Measurements from ENCODE around the gene BSG. TPM values are rescaled to one million over a fixed set of nuclear protein-coding genes. Genes with fewer than 3 reads are reported as not detected.
A peak's percentile ranks its signal among the peaks of the same experiment; 100 is the strongest.
"Not testable (repeated sequence)": the region's sequence is repeated elsewhere in the genome, so short reads cannot be mapped to it uniquely, and the experiment has no call there.

Gene BSG
- total RNA-seq, 1 experiment from 2014 or later, result 758 TPM

DNA sequence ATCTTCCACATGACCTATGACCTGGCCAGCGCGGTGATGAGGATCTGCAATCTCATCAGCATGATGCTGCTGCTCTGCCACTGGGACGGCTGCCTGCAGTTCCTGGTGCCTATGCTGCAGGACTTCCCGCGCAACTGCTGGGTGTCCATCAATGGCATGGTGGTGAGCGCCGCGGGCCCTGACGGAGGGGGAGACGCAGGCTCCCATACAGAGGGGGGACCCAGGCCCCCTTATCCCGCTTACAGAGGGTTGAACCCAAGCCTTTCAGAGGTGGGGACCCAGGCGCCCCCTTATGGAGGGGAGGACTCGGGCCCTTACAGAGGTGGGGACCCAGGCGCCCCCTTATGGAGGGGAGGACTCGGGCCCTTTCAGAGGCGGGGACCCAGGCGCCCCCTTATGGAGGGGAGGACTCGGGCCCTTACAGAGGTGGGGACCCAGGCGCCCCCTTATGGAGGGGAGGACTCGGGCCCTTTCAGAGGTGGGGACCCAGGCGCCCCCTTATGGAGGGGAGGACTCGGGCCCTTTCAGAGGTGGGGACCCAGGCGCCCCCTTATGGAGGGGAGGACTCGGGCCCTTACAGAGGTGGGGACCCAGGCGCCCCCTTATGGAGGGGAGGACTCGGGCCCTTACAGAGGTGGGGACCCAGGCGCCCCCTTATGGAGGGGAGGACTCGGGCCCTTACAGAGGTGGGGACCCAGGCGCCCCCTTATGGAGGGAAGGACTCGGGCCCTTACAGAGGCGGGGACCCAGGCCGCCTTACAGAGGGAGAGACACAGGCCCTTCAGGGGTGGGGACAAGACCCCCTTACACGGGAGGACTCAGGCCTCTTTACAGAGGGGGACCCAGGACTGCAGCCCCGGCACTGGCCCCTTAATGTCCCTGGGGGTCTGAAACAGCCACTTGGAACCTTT is 32.9 kb downstream of the BSG start:
- DNase-seq (ENCODE audit: low spot score); POLR2A ChIA-PET; H3K27me3 Mint-ChIP-seq (ENCODE audit: low read depth); H3K27ac Mint-ChIP-seq; H3K4me3 Mint-ChIP-seq; H3K4me1 Mint-ChIP-seq; CTCF ChIA-PET; H3K36me3 Mint-ChIP-seq: not testable (repeated sequence)
- TF ChIP-seq, protein P1, sequence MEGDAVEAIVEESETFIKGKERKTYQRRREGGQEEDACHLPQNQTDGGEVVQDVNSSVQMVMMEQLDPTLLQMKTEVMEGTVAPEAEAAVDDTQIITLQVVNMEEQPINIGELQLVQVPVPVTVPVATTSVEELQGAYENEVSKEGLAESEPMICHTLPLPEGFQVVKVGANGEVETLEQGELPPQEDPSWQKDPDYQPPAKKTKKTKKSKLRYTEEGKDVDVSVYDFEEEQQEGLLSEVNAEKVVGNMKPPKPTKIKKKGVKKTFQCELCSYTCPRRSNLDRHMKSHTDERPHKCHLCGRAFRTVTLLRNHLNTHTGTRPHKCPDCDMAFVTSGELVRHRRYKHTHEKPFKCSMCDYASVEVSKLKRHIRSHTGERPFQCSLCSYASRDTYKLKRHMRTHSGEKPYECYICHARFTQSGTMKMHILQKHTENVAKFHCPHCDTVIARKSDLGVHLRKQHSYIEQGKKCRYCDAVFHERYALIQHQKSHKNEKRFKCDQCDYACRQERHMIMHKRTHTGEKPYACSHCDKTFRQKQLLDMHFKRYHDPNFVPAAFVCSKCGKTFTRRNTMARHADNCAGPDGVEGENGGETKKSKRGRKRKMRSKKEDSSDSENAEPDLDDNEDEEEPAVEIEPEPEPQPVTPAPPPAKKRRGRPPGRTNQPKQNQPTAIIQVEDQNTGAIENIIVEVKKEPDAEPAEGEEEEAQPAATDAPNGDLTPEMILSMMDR (IDR thresholded peaks at IDR 0.05), result peak; percentile 30; the same call in 1 of the 2 replicates
- ATAC-seq, result peak; percentile 29; the same call in 1 of the 2 replicates
- H3K9me3 Mint-ChIP-seq, result peaks cover 19% of the 10 kb centered on the region

DNA sequence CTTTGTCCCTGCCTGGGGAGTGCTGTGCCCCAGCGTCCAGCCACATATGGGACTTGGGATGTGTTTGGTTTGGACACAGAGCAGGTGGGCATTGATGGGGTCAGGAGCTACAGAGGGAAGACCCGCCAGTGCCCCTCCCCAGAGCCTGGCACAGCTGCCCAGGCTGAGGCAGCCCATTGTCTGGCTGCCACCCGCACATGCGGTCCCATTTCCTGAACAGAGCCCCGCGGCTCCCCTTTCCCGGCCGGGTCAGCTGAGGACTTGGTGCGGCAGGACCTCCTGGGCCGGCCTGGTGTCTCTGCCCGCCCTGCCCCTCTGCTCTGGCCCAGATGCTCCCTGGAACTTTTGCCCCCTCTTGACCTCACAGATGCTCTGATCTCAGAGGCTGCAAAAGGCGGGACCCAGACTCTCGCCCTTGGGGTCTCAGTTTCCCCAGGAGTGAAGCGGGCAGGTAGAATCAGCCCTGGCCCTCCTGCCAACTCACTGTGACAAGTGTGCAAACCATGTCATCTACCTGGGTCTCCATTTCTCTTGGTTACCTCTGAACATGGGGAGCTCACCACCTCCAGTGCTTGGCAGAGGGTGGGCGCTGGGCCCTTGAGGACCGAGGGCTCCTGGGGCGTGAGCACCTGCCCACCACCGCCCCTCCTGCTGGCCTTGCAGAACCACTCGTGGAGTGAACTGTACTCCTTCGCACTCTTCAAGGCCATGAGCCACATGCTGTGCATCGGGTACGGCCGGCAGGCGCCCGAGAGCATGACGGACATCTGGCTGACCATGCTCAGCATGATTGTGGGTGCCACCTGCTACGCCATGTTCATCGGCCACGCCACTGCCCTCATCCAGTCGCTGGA is 35.1 kb downstream of the BSG start:
- ATAC-seq (no peak), DNase-seq (ENCODE audit: low spot score) (no peak)
- Mint-ChIP-seq H3K4me1 (peaks cover 3% of the 10 kb centered on the region; the same call in 1 of the 2 replicates), H3K36me3 (peaks cover under 1% of the 10 kb centered on the region; the same call in 1 of the 2 replicates), H3K27me3 (ENCODE audit: low read depth) (no peaks in the 10 kb centered on the region), H3K27ac (no peak overlapping the region), H3K9me3 (peaks cover 5% of the 10 kb centered on the region), H3K4me3 (no peak overlapping the region)
- POLR2A ChIA-PET, result no interaction called here
- CTCF ChIA-PET, result interaction anchor here (1.0 kb wide), 1 partner anchor 21 kb away, joined by 3 read pairs; no protein-coding TSS in a partner anchor
- TF ChIP-seq, protein P2, sequence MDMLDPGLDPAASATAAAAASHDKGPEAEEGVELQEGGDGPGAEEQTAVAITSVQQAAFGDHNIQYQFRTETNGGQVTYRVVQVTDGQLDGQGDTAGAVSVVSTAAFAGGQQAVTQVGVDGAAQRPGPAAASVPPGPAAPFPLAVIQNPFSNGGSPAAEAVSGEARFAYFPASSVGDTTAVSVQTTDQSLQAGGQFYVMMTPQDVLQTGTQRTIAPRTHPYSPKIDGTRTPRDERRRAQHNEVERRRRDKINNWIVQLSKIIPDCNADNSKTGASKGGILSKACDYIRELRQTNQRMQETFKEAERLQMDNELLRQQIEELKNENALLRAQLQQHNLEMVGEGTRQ (CRISPR knock-in tag; IDR thresholded peaks at IDR 0.05), result no peak
- TF ChIP-seq JAZF1 (CRISPR knock-in tag; IDR thresholded peaks at IDR 0.05), result no peak

DNA sequence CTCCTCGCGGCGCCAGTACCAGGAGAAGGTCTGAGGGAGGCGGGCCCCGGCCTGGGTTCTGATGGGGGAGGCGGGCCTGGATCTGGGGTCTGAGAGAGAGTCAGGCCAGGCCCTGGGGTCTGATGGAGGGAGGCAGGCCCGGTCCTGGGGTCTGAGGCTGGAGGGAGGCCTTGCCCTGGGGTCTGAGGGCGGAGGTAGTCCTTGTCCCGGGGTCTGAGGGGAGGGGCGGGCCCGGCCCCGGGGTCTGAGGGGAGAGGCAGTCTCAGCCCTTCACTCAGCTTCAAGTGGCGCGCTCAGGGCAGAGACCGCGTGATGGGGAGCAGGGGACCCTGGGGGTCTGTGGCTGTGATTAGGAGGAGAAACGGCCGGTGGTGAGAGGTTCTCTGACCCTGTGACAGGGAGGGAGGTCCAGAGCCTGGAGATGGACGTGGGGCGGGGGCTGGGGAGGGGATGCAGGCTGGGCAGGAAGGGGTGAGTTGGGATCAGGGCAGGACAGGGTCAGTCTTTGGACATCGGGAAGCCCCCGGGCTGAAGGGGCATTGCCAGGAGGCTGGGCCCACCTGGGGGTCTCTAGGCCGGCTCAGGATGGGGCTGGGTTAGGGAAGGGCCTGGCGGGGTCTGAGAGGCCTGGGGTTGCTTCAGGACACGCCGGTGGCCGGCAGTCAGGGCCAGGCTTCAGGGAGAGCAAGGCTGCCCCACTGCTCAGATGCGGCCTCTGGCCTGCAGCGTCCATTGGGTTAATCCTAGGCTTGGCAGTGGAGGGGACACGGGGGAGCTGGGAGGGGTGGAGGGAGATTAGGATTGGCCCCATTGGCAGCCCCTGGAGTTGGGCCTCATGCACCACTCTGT is 36.0 kb downstream of the BSG start:
- Mint-ChIP-seq H3K9me3 (peaks cover 4% of the 10 kb centered on the region), H3K27ac (no peak overlapping the region), H3K4me1 (peaks cover 3% of the 10 kb centered on the region; the same call in 1 of the 2 replicates), H3K36me3 (peaks cover 3% of the 10 kb centered on the region), H3K27me3 (ENCODE audit: low read depth) (no peaks in the 10 kb centered on the region), H3K4me3 (no peak overlapping the region)
- DNase-seq (ENCODE audit: low spot score) (no peak), ATAC-seq (no peak)
- ChIA-PET POLR2A (no interaction called here), CTCF (interaction anchor here (1.0 kb wide), 1 partner anchor 20 kb away, joined by 3 read pairs; no protein-coding TSS in a partner anchor)
- TF ChIP-seq TEAD4 (CRISPR knock-in tag; IDR thresholded peaks at IDR 0.05), result no peak
- no peak for TF ChIP-seq TEAD1 (CRISPR knock-in tag; IDR thresholded peaks at IDR 0.05)
- no peak for TF ChIP-seq GRHL2 (CRISPR knock-in tag; IDR thresholded peaks at IDR 0.05; ENCODE audit: insufficient replicate concordance, severe bottlenecking)
- TF ChIP-seq, protein P3, sequence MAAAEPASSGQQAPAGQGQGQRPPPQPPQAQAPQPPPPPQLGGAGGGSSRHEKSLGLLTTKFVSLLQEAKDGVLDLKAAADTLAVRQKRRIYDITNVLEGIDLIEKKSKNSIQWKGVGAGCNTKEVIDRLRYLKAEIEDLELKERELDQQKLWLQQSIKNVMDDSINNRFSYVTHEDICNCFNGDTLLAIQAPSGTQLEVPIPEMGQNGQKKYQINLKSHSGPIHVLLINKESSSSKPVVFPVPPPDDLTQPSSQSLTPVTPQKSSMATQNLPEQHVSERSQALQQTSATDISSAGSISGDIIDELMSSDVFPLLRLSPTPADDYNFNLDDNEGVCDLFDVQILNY (CRISPR knock-in tag; IDR thresholded peaks at IDR 0.05), result no peak
- TF ChIP-seq NR3C1 (CRISPR knock-in tag; conservative IDR thresholded peaks at IDR 0.05; ENCODE audit: low read depth), result no peak
- TF ChIP-seq, protein P4, sequence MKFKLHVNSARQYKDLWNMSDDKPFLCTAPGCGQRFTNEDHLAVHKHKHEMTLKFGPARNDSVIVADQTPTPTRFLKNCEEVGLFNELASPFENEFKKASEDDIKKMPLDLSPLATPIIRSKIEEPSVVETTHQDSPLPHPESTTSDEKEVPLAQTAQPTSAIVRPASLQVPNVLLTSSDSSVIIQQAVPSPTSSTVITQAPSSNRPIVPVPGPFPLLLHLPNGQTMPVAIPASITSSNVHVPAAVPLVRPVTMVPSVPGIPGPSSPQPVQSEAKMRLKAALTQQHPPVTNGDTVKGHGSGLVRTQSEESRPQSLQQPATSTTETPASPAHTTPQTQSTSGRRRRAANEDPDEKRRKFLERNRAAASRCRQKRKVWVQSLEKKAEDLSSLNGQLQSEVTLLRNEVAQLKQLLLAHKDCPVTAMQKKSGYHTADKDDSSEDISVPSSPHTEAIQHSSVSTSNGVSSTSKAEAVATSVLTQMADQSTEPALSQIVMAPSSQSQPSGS (CRISPR knock-in tag; IDR thresholded peaks at IDR 0.05; ENCODE audit: borderline replicate concordance, low read depth), result no peak
- TF ChIP-seq, protein P5, sequence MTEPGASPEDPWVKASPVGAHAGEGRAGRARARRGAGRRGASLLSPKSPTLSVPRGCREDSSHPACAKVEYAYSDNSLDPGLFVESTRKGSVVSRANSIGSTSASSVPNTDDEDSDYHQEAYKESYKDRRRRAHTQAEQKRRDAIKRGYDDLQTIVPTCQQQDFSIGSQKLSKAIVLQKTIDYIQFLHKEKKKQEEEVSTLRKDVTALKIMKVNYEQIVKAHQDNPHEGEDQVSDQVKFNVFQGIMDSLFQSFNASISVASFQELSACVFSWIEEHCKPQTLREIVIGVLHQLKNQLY (CRISPR knock-in tag; IDR thresholded peaks at IDR 0.05), result no peak
- TF ChIP-seq, protein P6, sequence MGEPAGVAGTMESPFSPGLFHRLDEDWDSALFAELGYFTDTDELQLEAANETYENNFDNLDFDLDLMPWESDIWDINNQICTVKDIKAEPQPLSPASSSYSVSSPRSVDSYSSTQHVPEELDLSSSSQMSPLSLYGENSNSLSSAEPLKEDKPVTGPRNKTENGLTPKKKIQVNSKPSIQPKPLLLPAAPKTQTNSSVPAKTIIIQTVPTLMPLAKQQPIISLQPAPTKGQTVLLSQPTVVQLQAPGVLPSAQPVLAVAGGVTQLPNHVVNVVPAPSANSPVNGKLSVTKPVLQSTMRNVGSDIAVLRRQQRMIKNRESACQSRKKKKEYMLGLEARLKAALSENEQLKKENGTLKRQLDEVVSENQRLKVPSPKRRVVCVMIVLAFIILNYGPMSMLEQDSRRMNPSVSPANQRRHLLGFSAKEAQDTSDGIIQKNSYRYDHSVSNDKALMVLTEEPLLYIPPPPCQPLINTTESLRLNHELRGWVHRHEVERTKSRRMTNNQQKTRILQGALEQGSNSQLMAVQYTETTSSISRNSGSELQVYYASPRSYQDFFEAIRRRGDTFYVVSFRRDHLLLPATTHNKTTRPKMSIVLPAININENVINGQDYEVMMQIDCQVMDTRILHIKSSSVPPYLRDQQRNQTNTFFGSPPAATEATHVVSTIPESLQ (CRISPR knock-in tag; IDR thresholded peaks at IDR 0.05), result no peak
- no peak for TF ChIP-seq RELA (CRISPR knock-in tag; IDR thresholded peaks at IDR 0.05; ENCODE audit: borderline replicate concordance)
- no peak for TF ChIP-seq JAZF1 (CRISPR knock-in tag; IDR thresholded peaks at IDR 0.05)
- TF ChIP-seq TCF7 (CRISPR knock-in tag; IDR thresholded peaks at IDR 0.05; ENCODE audit: low read depth), result no peak
- no peak for TF ChIP-seq TP53 (CRISPR knock-in tag; IDR thresholded peaks at IDR 0.05)
- TF ChIP-seq, protein P7, sequence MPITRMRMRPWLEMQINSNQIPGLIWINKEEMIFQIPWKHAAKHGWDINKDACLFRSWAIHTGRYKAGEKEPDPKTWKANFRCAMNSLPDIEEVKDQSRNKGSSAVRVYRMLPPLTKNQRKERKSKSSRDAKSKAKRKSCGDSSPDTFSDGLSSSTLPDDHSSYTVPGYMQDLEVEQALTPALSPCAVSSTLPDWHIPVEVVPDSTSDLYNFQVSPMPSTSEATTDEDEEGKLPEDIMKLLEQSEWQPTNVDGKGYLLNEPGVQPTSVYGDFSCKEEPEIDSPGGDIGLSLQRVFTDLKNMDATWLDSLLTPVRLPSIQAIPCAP (CRISPR knock-in tag; IDR thresholded peaks at IDR 0.05), result no peak
- TF ChIP-seq ESRRA (CRISPR knock-in tag; IDR thresholded peaks at IDR 0.05; ENCODE audit: borderline replicate concordance), result no peak

Measured in WTC11 (cell line).